ENCODE measurements around the gene FOXB1. TPM values are rescaled to one million over a fixed set of nuclear protein-coding genes. Genes with fewer than 3 reads are reported as not detected.

Gene FOXB1
- total and polyA plus RNA-seq, 8 donors: not detected

- Histone ChIP-seq H3K4me1 (no peaks in the 10 kb centered on the region), H3K4me3 (no peak overlapping the region), H3K36me3 (no peaks in the 10 kb centered on the region), H3K27me3 (peaks cover 0 to under 1% of the 10 kb centered on the region in 2 donors), H3K27ac (no peak overlapping the region), H3K9me3 (peaks cover 0 to 33% of the 10 kb centered on the region in 2 donors)
- no peak for TF ChIP-seq CTCF (IDR thresholded peaks at IDR 0.05)
- DNase-seq (no peak), ATAC-seq (no peak)
- intact Hi-C loops (cut with DNase I): no loop called here
Measured at GRCh38 chr15:59965741-59966140, 38.4 kb upstream of the FOXB1 start.

GRCh38 chr15:59966262-59966661 is 37.8 kb upstream of the FOXB1 start:
- ATAC-seq: no peak
- H3K9me3 ChIP-seq: peaks cover 0 to 28% of the 10 kb centered on the region in 2 donors
- no peak for TF ChIP-seq CTCF (IDR thresholded peaks at IDR 0.05)
- DNase-seq: no peak
- no peaks in the 10 kb centered on the region for H3K36me3 ChIP-seq
- intact Hi-C loops (cut with DNase I): no loop called here
- peaks cover 0 to 3% of the 10 kb centered on the region in 2 donors for H3K27me3 ChIP-seq
- no peak overlapping the region for H3K27ac ChIP-seq
- H3K4me1 ChIP-seq: no peaks in the 10 kb centered on the region
- H3K4me3 ChIP-seq: no peak overlapping the region

GRCh38 chr15:59968314-59968713 is 35.8 kb upstream of the FOXB1 start:
- H3K36me3 ChIP-seq: no peaks in the 10 kb centered on the region
- intact Hi-C loops (cut with DNase I): no loop called here
- no peak for ATAC-seq

GRCh38 chr15:59972241-59972640 is 31.9 kb upstream of the FOXB1 start:
- intact Hi-C loops (cut with DNase I): no loop called here
- no peak for TF ChIP-seq CTCF (IDR thresholded peaks at IDR 0.05)
- no peaks in the 10 kb centered on the region for H3K9me3 ChIP-seq
- no peaks in the 10 kb centered on the region for H3K36me3 ChIP-seq
- no peak overlapping the region for H3K4me3 ChIP-seq
- DNase-seq (no peak), ATAC-seq (no peak)
- peaks cover 0 to 5% of the 10 kb centered on the region in 2 donors for H3K4me1 ChIP-seq
- peaks cover 0 to 9% of the 10 kb centered on the region in 2 donors for H3K27me3 ChIP-seq
- H3K27ac ChIP-seq: no peak overlapping the region

More at GRCh38 chr15:59968314-59968713, 35.8 kb upstream of the FOXB1 start:
- DNase-seq: no peak
- Histone ChIP-seq H3K27ac (no peak overlapping the region), H3K4me3 (no peak overlapping the region), H3K27me3 (peaks cover 0 to 8% of the 10 kb centered on the region in 2 donors), H3K9me3 (peaks cover 0 to 10% of the 10 kb centered on the region in 2 donors), H3K4me1 (no peaks in the 10 kb centered on the region)
- TF ChIP-seq CTCF (IDR thresholded peaks at IDR 0.05): no peak

- no peak overlapping the region for H3K27ac ChIP-seq
- no peaks in the 10 kb centered on the region for H3K36me3 ChIP-seq
- no peaks in the 10 kb centered on the region for H3K9me3 ChIP-seq
- no peak overlapping the region for H3K4me3 ChIP-seq
- H3K27me3 ChIP-seq: peaks cover 0 to 17% of the 10 kb centered on the region in 2 donors
- no peak for TF ChIP-seq CTCF (IDR thresholded peaks at IDR 0.05)
- peak; percentile 30 for ATAC-seq
- peaks cover 0 to 5% of the 10 kb centered on the region in 2 donors for H3K4me1 ChIP-seq
- intact Hi-C loops (cut with DNase I): no loop called here
- no peak for DNase-seq
Measured at GRCh38 chr15:59976480-59977271, 27.4 kb upstream of the FOXB1 start.
